Left cardiac atrium (tissue), 4 donors: Measurements from ENCODE around the gene MAST2. TPM values are rescaled to one million over a fixed set of nuclear protein-coding genes. Genes with fewer than 3 reads are reported as not detected.

Source experiments
- ATAC-seq, 2 donors: fragments of 200-7000 bp; cut with Tn5 transposase; one replicate each; pipeline ENCODE4 v1.9.1; 2020; ENCODE audit warnings: mild to moderate bottlenecking in 2 of 2, moderate library complexity in 2 of 2
- DNase-seq: peaks from one replicate; pipeline ENCODE4 v3.0.0-alpha.2; 2020
- intact Hi-C, 2 donors: fragments of 100-400 bp; cut with DNase I; formaldehyde crosslinking; loops; one replicate each; pipeline versions ENCODE4 v1.14.1 to v1.15.1; 2022 to 2023
- total RNA-seq, 2 donors: library from RNA; stranded (reverse); fragmentation: NEBNext Ultra II Directional; extraction: Animal tissue kit (Norgen Biotek cat#: 25700); gene quantifications; one replicate each; pipeline ENCODE4 v1.2.1, GENCODE V29; 2021
- donor health status: DM: no; HTN: yes; CAD: no.
- donor health status: DM: no; HTN: yes; CAD: no; lungs with severe emphysema.
- donor health status: DM: yes; HTN: yes; CAD: no.
- donor health status: Dilated cardiomyopathy.

The MAST2 gene
- total RNA-seq, 2 donors from 2014 or later = 66.7 to 73.5 TPM

GRCh38 chr1:46001081-46001785 lies 197.8 kb downstream of the MAST2 start:
- DNase-seq = no peak
- intact Hi-C loops = no loop called here
- no peak for ATAC-seq

- intact Hi-C loops = no loop called here
- DNase-seq = no peak
- no peak for ATAC-seq
Observed at GRCh38 chr1:46002551-46003150, 199.2 kb downstream of the MAST2 start.

DNA sequence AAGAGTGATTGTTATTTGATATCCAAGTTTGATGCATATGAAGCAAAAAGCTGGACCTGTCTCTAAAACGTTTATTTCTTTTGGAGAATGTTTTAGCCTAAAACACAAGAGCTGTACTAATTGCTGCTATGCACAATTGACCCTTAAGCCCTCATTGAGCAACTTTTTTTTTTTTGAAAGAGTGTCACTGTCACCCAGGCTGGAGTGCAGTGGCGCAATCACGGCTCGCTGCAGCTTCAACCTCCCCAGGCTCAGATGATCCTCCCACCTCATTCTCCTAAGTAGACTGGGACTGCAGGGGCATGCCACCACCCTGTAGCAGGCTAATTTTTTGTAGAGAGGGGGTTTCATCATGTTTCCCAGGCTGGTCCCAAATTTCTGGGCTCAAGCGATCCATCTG lies 199.9 kb downstream of the MAST2 start:
- DNase-seq (no peak), ATAC-seq (no peak)
- intact Hi-C loops = no loop called here

GRCh38 chr1:46004492-46004891 lies 201.1 kb downstream of the MAST2 start:
- ATAC-seq (no peak), DNase-seq (no peak)
- intact Hi-C loops = no loop called here

DNA sequence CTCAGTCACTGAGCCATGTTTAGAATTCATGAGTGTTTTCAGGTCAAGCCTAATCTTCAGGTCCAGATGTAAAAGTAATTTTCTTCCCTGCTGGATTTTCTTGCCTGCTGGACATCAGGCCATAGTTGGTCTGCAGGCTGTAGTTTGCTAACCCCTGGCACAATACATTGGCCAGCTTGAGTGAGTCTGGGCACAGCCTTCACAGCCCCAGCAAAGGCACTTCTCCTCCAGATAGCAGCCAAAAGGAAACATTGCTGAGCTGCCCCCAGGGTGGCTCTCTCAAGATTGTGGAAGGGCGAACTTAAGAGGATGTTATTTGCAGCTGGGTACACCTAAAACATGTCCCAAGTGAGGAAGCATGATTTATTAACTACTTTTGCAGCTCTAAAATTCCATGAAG lies 202.2 kb downstream of the MAST2 start:
- peak in 1 of 2 donors; percentile 17 for ATAC-seq
- intact Hi-C loops = no loop called here

GRCh38 chr1:46008585-46008984 lies 205.2 kb downstream of the MAST2 start:
- DNase-seq = no peak
- peak; percentile 45 to 66 for ATAC-seq
- intact Hi-C loops = no loop called here

More for the DNA sequence above, 202.2 kb downstream of the MAST2 start:
- no peak for DNase-seq

DNA sequence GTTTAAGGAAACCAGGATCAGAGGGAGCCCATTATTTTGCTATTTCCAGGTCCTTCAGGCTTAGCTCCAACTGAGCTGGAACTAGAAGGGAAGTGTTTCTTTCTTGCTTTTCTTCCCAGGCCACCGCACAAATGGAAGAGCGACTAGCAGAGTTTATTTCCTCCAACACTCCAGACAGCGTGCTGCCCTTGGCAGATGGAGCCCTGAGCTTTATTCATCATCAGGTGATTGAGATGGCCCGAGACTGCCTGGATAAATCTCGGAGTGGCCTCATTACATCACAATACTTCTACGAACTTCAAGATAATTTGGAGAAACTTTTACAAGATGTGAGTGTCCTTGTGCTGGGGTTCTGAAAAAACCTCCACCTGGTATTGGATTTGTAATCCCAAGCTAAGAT lies 207.2 kb downstream of the MAST2 start:
- DNase-seq (no peak), ATAC-seq (no peak)
- intact Hi-C loops = no loop called here

- ATAC-seq = no peak
- no peak for DNase-seq
- intact Hi-C loops = no loop called here
Observed at GRCh38 chr1:46011121-46011695, 207.8 kb downstream of the MAST2 start.

- DNase-seq (no peak), ATAC-seq (no peak)
- intact Hi-C loops = no loop called here
Observed at GRCh38 chr1:46012236-46012635, 208.8 kb downstream of the MAST2 start.

- no peak for ATAC-seq
Observed at GRCh38 chr1:46013581-46013980, 210.2 kb downstream of the MAST2 start.

GRCh38 chr1:46017876-46018503 lies 214.6 kb downstream of the MAST2 start:
- DNase-seq (no peak), ATAC-seq (peak in 1 of 2 donors; percentile 30)
- intact Hi-C loops = no loop called here

More at GRCh38 chr1:46013581-46013980, 210.2 kb downstream of the MAST2 start:
- DNase-seq = no peak
- intact Hi-C loops = no loop called here

DNA sequence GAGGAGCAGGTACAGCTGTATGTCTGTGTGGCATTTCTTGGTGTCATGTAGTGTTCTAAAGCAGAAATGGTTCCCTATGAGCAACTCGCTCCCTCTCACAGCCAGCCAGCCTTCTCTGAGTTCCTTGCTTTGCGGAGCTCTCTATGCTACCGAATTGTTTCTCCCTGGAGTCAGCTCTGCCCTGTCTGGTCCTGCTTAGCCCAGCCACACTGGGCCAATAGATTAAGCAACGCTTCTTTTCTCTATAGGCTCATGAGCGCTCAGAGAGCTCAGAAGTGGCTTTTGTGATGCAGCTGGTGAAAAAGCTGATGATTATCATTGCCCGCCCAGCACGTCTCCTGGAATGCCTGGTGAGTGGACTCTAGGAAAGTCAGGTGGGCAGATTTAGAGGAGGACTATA lies 215.9 kb downstream of the MAST2 start:
- DNase-seq (no peak), ATAC-seq (no peak)
- intact Hi-C loops = no loop called here

DNA sequence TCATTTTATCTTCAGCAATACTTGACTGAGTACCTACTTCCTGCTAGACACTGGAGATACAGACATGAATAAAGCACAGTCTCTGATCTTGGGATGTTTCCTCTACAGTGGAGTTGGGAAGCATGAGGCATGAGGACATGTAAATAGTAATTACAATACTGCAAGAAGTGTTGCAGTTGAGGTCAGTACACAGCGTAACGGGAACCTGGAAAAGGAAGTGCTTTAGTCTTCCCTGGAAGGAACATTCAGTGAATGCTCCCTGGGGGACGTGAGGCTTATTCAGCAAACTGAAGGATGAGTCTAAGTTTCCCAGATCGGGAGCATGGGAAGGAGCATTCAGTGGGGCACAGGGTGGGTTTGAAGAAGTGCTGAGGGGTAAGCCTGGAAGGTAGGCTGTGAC lies 216.6 kb downstream of the MAST2 start:
- no peak for ATAC-seq
- intact Hi-C loops = no loop called here

GRCh38 chr1:46021046-46021996 lies 217.9 kb downstream of the MAST2 start:
- DNase-seq = no peak
- peak in 1 of 2 donors; percentile 30 for ATAC-seq
- intact Hi-C loops = no loop called here

More for the DNA sequence above, 216.6 kb downstream of the MAST2 start:
- no peak for DNase-seq

- ATAC-seq = peak; percentile 74 to 88
- DNase-seq = no peak
- intact Hi-C loops = no loop called here
Observed at GRCh38 chr1:46026531-46026930, 223.1 kb downstream of the MAST2 start.

- ATAC-seq (peak; percentile 31), DNase-seq (no peak)
- intact Hi-C loops = no loop called here
Observed at GRCh38 chr1:46027788-46028573, 224.6 kb downstream of the MAST2 start.

GRCh38 chr1:46030074-46030870 lies 226.9 kb downstream of the MAST2 start:
- intact Hi-C loops = no loop called here
- ATAC-seq = no peak

More at GRCh38 chr1:46030074-46030870, 226.9 kb downstream of the MAST2 start:
- no peak for DNase-seq
